GM19023 (cell line): ENCODE results near the gene ADAMTSL3.
"Not testable (repeated sequence)": the region's sequence is repeated elsewhere in the genome, so short reads cannot be mapped to it uniquely, and the experiment has no call there.

Experiments
- ATAC-seq: cut with Tn5 transposase; IDR thresholded peaks from one replicate; pipeline ENCODE4 v1.9.1; 2021; ENCODE audit warnings: mild to moderate bottlenecking, moderate library complexity; ENCODE audit not compliant: unreplicated experiment

Gene ADAMTSL3

GRCh38 chr15:83960192-83960829 lies 306.4 kb downstream of the ADAMTSL3 start:
- ATAC-seq: no peak

DNA sequence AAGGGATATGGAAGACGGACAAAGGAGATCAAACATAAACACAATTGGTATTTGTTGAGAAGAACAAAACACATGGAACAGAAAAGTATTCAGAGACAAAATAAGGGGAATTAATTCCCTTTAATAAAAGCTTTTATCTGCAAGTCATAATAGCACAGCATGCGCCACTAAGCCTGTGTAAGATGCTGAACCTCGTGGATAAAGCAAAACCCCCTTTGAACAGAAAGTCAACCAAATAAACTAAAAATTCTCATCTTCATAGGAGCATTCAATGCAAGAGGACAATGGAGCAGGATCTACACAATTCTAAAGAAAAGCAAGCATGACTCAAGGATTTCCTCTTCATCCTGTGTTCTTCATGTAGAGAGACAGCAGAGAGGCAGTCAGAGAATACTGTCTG lies 307.4 kb downstream of the ADAMTSL3 start:
- ATAC-seq: no peak

DNA sequence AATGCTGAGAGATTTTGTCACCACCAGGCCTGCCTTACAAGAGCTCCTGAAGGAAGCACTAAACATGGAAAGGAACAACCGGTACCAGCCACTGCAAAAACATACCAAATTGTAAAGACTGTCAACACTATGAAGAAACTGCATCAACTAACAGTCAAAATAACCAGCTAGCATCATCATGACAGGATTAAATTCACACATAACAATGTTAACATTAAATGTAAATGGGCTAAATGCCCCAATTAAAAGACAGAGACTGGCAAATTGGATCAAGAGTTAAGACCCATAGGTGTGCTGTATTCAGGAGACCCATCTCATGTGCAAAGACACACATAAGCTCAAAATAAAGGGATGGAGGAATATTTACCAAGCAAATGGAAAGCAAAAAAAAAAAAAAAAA lies 311.0 kb downstream of the ADAMTSL3 start:
- ATAC-seq: not testable (repeated sequence)

DNA sequence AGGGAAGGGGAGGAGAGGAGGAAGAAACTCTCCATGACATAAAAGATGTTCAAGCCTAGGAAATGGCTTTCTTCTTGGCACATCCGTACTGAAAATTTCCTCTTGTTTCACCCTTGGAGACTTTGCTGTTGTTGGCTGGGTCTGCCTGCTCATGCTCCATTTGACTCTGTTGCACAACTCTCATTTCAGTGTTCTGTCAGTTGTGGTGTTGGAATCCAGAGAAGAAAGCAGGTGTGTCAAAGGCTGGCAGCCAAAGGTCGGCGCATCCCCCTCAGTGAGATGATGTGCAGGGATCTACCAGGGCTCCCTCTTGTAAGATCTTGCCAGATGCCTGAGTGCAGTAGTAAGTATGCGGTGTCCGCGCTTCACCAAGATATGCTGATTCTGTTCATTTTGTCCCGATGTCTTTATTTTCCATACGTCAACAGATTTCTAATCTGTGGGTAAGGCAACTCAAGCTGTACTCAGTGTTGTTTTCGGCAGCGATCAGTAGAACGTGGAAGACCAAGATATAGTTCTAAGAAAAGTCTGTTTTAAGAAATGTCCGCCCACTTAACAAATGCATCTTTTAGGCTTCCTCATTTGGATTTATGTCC lies 316.5 kb downstream of the ADAMTSL3 start:
- no peak for ATAC-seq

DNA sequence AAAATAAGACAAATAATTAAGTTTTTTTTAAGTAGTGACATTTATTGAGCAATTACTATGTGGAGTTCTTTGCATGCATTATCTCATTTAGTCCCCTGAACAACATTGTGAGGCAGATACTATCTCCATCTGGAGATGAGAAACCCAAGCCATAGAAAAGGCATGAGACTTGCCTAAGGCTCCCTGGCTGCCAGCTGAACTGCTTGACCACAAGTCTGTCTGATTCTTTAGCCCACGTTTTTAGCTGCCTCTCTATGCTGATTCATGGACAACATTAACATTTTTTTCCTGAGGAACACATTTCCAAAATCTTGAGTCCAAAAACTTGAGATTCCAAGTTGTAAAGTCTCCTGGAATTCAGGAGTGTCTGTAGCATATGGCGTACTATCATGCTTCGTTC lies 318.1 kb downstream of the ADAMTSL3 start:
- no peak for ATAC-seq

- ATAC-seq: no peak
These were observed 319.9 kb downstream of the ADAMTSL3 start for GRCh38 chr15:83973816-83974215.

DNA sequence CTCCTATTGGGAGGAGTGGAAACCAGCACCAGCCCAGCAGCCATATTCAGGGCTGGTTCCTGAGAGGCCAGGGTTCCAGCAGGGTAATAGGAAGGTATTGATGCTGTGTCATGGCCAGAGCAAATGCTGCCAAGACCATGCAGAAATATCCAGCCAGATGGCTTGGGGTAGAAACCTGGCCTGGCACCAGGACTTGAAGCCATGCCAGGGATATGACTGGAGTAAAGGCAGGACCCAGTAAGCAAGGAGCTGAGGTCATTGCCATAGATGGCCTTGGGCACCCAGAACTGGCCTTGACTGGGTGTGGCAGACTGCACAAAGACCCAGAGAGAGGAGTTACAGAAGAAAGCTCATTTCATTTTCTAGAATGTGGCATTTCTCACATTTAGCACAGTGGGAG lies 324.1 kb downstream of the ADAMTSL3 start:
- no peak for ATAC-seq

DNA sequence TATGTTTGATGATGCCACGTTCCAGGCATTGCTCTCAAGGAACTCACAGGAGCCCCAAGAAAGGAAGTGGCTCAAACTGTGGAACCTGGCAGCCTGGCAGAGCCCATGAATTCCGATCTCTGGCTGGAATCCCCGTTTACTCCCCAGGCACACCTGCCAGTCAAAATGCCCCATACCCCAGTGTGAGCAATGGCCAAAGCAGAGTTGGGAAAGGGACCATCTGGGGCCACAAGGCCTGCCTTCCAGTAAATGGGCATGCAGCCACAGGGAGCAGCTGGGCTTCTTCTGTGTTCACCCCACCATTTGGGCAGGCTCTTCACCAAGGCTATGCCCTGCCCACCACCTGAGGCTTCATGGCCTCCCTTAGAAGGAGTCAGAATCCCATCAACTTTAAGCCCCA lies 324.7 kb downstream of the ADAMTSL3 start:
- no peak for ATAC-seq

GRCh38 chr15:83980637-83981036 lies 326.7 kb downstream of the ADAMTSL3 start:
- no peak for ATAC-seq

GRCh38 chr15:83982748-83983147 lies 328.8 kb downstream of the ADAMTSL3 start:
- no peak for ATAC-seq

- no peak for ATAC-seq
These were observed 329.9 kb downstream of the ADAMTSL3 start for GRCh38 chr15:83983634-83984458.

- ATAC-seq: no peak
These were observed 330.7 kb downstream of the ADAMTSL3 start for GRCh38 chr15:83984601-83985000.

DNA sequence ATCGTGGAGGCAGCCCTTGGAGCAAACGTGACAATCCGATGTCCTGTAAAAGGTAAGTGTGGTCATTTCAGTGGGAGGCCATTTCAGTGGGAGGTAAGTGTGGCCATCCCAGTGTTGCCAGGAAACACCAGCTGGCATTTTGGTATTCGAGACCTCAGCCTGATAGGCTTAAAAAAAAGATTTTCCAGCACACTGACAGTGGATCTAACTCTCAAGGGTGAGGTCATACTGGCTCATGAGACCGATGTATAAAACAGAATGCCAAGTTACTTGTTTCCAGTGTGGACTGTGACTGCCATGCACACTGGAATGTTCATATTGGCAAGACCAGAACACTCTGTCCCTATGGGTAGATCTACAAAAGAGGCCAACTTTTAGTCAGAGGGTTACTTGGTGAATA lies 337.2 kb downstream of the ADAMTSL3 start:
- no peak for ATAC-seq

DNA sequence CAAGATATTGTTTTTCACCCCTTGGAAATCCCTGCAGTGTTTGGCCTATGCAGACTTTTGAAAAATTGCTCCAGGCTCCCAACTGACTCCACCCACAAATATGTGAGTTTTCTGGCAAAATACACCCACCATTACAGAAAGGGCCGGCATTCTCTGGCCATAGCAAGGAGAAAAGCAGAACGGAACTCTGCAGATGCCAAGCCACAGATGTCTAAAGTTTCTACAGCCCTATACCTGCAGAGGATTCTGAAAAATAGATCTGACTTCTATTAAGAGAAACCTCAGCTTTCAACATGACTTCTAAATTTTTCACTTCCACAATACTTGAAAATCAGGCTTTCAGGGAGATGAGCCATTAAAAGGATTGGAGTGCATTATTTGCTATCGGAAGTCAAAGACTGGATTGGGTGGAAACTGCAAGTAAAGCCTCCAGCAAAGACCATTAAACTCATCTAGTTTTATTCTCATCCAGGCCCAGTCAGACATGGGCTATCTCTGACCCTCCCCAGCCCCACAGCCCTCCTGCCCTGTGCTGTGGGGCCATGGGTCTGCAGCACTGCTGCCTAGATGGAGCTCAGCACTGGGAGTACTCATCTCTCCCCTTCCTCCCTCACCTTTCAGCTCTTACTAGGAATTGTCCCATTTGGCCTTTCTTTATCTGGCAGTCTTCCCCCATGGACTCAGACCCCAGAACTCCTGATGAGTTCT lies 338.6 kb downstream of the ADAMTSL3 start:
- ATAC-seq: peak; percentile 61

GRCh38 chr15:83993591-83993990 lies 339.7 kb downstream of the ADAMTSL3 start:
- ATAC-seq: no peak

DNA sequence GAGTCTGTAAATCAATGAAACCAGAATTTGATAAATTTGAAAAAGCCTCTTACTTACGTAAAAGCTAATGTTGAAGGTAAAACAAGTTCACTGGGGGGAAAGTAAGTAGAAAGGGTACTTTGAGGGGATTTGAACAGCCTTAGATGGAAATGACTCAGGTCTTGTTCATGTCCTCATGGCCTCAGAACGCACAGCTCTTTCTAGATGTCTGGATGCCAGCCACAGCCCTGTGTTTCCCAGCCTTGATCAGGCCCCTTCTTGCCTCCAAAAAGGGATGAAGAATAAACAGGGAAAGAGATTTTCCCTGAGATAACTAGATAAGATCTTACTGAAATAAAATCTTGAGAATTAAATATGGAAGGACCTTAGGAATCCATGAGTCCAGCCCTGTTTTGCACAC lies 344.6 kb downstream of the ADAMTSL3 start:
- ATAC-seq: no peak

- no peak for ATAC-seq
These were observed 345.6 kb downstream of the ADAMTSL3 start for GRCh38 chr15:83999396-84000135.

DNA sequence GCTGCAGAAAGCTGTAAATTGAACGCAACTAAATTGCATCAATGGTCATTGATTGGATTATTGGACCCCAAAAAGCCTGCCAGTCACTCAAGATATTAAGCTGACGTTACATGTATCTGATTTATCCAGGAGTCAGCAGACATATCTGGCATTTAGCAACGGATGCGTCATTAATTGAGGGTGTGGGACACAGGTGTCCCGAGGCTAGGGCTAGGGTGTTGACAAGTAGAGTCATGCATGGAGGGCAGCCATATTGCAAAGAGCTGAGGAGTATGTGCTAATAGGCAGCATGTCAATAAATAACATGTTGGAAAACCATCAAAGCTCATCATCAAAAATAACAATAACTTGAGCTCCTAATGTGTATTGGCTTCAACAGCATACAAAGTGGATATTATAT lies 347.1 kb downstream of the ADAMTSL3 start:
- no peak for ATAC-seq

GRCh38 chr15:84001655-84002054 lies 347.7 kb downstream of the ADAMTSL3 start:
- ATAC-seq: no peak

GRCh38 chr15:84003791-84004503 lies 350.0 kb downstream of the ADAMTSL3 start:
- no peak for ATAC-seq
